Sigmoid colon (tissue), 4 donors: ENCODE measurements around the gene SCART1.

Experiments
- CTCF ChIP-seq, 4 experiments: fragments of 450-650 bp in 3 of 4; fragments of 200-600 bp in 1 of 4; IDR thresholded peaks; one replicate each; pipeline ENCODE4 v1.5.1; 2016 to 2019; ENCODE audit warnings: antibody characterized with exemption in 4 of 4, mild to moderate bottlenecking in 3 of 4, moderate library complexity in 2 of 4
- POLR2A ChIP-seq, 2 donors: fragments of 450-650 bp; IDR thresholded peaks; one replicate each; pipeline ENCODE4 v1.6.1; 2016; ENCODE audit warnings: antibody characterized with exemption in 2 of 2, mild to moderate bottlenecking in 2 of 2, moderate library complexity in 2 of 2
- POLR2AphosphoS5 ChIP-seq, 4 donors: sonication (generic); formaldehyde crosslinking; IDR thresholded peaks; one replicate each; pipeline ENCODE4 v1.6.1; 2017; ENCODE audit warnings: antibody characterized with exemption in 4 of 4

DNA sequence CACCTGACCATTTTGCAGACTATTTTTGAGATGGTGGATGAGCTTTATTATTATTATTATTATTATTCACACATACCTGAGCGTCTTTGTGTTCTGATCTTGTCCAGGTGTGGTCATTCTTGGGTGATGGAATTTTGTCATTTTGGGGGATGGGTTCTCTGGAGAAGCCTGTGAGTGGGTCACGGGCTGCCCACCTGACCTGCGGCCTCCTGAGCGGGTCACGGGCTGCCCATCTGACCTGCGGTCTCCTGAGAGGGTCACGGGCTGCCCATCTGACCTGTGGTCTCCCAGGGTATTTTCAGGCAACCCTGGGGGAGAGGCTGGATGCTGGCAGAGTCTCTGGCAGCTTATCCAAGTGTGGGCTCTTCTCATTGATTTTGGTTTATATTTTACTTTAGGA is 7.3 kb downstream of the SCART1 start:
- no peak for TF ChIP-seq CTCF (IDR thresholded peaks at IDR 0.05)
- no peak for TF ChIP-seq POLR2A (IDR thresholded peaks at IDR 0.05)
- no peak for TF ChIP-seq POLR2AphosphoS5 (IDR thresholded peaks at IDR 0.05)
